Adrenal gland (tissue), 12 donors: ENCODE results near the gene SCML1. TPM values are rescaled to one million over a fixed set of nuclear protein-coding genes. Genes with fewer than 3 reads are reported as not detected.

Experiments
- DNase-seq, 7 donors: peaks; one replicate each; pipeline ENCODE4 v3.0.0-alpha.2; 2019 to 2020
- H3K27ac ChIP-seq, 5 donors: fragments of 200-600 bp; sonication (generic) in 4 of 5; 1 replicate in 3 of 5; 2 replicates in 2 of 5; pipeline versions ENCODE4 v1.5.1 to v1.8.0; 2016 to 2020; ENCODE audit warnings: mild to moderate bottlenecking in 1 of 5
- H3K27me3 ChIP-seq: fragments of 200-600 bp; 2 replicates; pipeline ENCODE4 v1.8.0; 2021
- H3K36me3 ChIP-seq, 2 donors: fragments of 200-600 bp; replicated peaks in 1 of 2; 1 replicate in 1 of 2; 2 replicates in 1 of 2; pipeline versions ENCODE4 v1.5.1 to v1.8.0; 2018 to 2022
- H3K4me1 ChIP-seq, 2 donors: fragments of 200-600 bp; replicated peaks in 1 of 2; 1 replicate in 1 of 2; 2 replicates in 1 of 2; pipeline versions ENCODE4 v1.5.1 to v1.8.0; 2018 to 2021
- H3K4me3 ChIP-seq, 4 donors: fragments of 200-600 bp; sonication (generic) in 3 of 4; one replicate each; pipeline ENCODE4 v1.5.1; 2016 to 2018
- H3K9me3 ChIP-seq, 3 donors: fragments of 200-600 bp; sonication (generic) in 1 of 3; replicated peaks in 1 of 3; 1 replicate in 2 of 3; 2 replicates in 1 of 3; pipeline versions ENCODE4 v1.5.1 to v1.8.0; 2016 to 2021
- CTCF ChIP-seq, 6 experiments: fragments of 450-650 bp in 4 of 6; fragments of 200-600 bp in 2 of 6; sonication (generic) in 1 of 6; IDR thresholded peaks; 1 replicate in 5 of 6; 2 replicates in 1 of 6; pipeline versions ENCODE4 v1.5.1 to v1.8.0; 2016 to 2021; ENCODE audit warnings: antibody characterized with exemption in 6 of 6, mild to moderate bottlenecking in 2 of 6, moderate library complexity in 1 of 6
- POLR2A ChIP-seq, 2 donors: fragments of 450-650 bp; IDR thresholded peaks; one replicate each; pipeline ENCODE4 v1.6.1; 2017; ENCODE audit warnings: antibody characterized with exemption in 2 of 2, mild to moderate bottlenecking in 2 of 2, moderate library complexity in 1 of 2
- whole genome bisulfite sequencing, 4 donors: extraction: QIAGEN DNeasy Blood & Tissue Kit in 2 of 4; methylation state at CpG; one replicate each; pipeline versions ENCODE4 v1.1.5 to v1.1.7; 2013 to 2017; 5-methylcytosine and 5-hydroxymethylcytosine counted together
- intact Hi-C, 2 donors: fragments of 100-400 bp; cut with DNase I; formaldehyde crosslinking; loops; one replicate each; pipeline versions ENCODE4 v1.14.1 to v1.15.0; 2022 to 2023
- polyA plus RNA-seq, 3 donors: library from polyadenylated mRNA; stranded (reverse); fragments of 200-250 nt in 2 of 3; fragments of 350-450 nt in 1 of 3; fragmentation: Illumina TruSeq in 1 of 3; extraction: RNeasy Lipid Tissue Mini Kit (QIAGEN cat#74804) in 1 of 3; gene quantifications; one replicate each; pipeline ENCODE4 v1.2.3, GENCODE V29; 2013 to 2014
- total RNA-seq, 9 donors: library from RNA; depleted of rRNA in 4 of 9; stranded (reverse); fragments of >200 nt in 4 of 9; fragments of 120-200 nt in 1 of 9; fragmentation: NEBNext Ultra II Directional in 1 of 9; extraction: Animal tissue kit (Norgen Biotek cat#: 25700) in 1 of 9; gene quantifications; one replicate each; pipeline versions ENCODE4 v1.1.0 to v1.2.4, GENCODE V29; 2013 to 2023
- donor health status: healthy with polysubstance abuse.
- donor health status: Bipolar disorder and iron deficiency.
- donor health status: DM: yes; HTN: yes; CAD: no.
- donor health status: DM: no; HTN: no; CAD: no.
- donor health status: DM: no; HTN: no; CAD: no.
- donor health status: DM: yes; HTN: yes; CAD: no.

The SCML1 gene
- total and polyA plus RNA-seq, 12 donors: 5.4 to 41.2 (median 15.9) TPM

GRCh38 chrX:17740137-17741122 is 3.1 kb downstream of the SCML1 start:
- peaks cover 0 to 8% of the 10 kb centered on the region in 2 donors for H3K4me1 ChIP-seq
- no peak overlapping the region for H3K4me3 ChIP-seq
- no peaks in the 10 kb centered on the region for H3K36me3 ChIP-seq
- no peaks in the 10 kb centered on the region for H3K27me3 ChIP-seq
- 58 to 67% (median 63%) methylated on average over 10 to 11 of the region's 11 CpGs for WGBS, 4 donors
- DNase-seq: peak in 6 of 7 donors; percentile 26 to 59 (median 34)
- no peaks in the 10 kb centered on the region for H3K9me3 ChIP-seq
- intact Hi-C loops: no loop called here
- TF ChIP-seq CTCF (IDR thresholded peaks at IDR 0.05): no peak
- no peak for TF ChIP-seq POLR2A (IDR thresholded peaks at IDR 0.05)
- peak overlapping the region in 2 of 5 donors; percentile 0 to 11 for H3K27ac ChIP-seq

GRCh38 chrX:17741123-17741511 is 3.8 kb downstream of the SCML1 start:
- TF ChIP-seq POLR2A (IDR thresholded peaks at IDR 0.05) (peak in 1 of 2 donors; percentile 17), CTCF (IDR thresholded peaks at IDR 0.05) (no peak)
- no peaks in the 10 kb centered on the region for H3K27me3 ChIP-seq
- H3K36me3 ChIP-seq: no peaks in the 10 kb centered on the region
- H3K4me3 ChIP-seq: no peak overlapping the region
- intact Hi-C loops: no loop called here
- DNase-seq: peak in 3 of 7 donors; percentile 8 to 53 (median 15)
- peaks cover 0 to 8% of the 10 kb centered on the region in 2 donors for H3K4me1 ChIP-seq
- no peaks in the 10 kb centered on the region for H3K9me3 ChIP-seq
- 36 to 50% (median 44%) methylated on average over 5 to 9 of the region's 9 CpGs for WGBS, 4 donors
- H3K27ac ChIP-seq: peak overlapping the region in 1 of 5 donors; percentile 11

- Histone ChIP-seq H3K4me3 (no peak overlapping the region), H3K9me3 (no peaks in the 10 kb centered on the region), H3K4me1 (peaks cover 0 to 5% of the 10 kb centered on the region in 2 donors), H3K27ac (no peak overlapping the region), H3K27me3 (no peaks in the 10 kb centered on the region), H3K36me3 (no peaks in the 10 kb centered on the region)
- WGBS, 4 donors: 35 to 62% (median 47%) methylated on average over 2 of the region's 2 CpGs
- intact Hi-C loops: no loop called here
- no peak for DNase-seq
- no peak for TF ChIP-seq CTCF (IDR thresholded peaks at IDR 0.05)
- TF ChIP-seq POLR2A (IDR thresholded peaks at IDR 0.05): no peak
Observed at GRCh38 chrX:17743913-17744312, 6.6 kb downstream of the SCML1 start.

- Histone ChIP-seq H3K36me3 (no peaks in the 10 kb centered on the region), H3K4me1 (peaks cover 0 to 3% of the 10 kb centered on the region in 2 donors), H3K4me3 (no peak overlapping the region), H3K9me3 (no peaks in the 10 kb centered on the region), H3K27ac (no peak overlapping the region), H3K27me3 (no peaks in the 10 kb centered on the region)
- 79 to 90% (median 86%) methylated on average over 2 of the region's 2 CpGs for WGBS, 4 donors
- no peak for DNase-seq
- TF ChIP-seq CTCF (IDR thresholded peaks at IDR 0.05): peak in 4 of 6 experiments; percentile 18 to 52 (median 32)
- no peak for TF ChIP-seq POLR2A (IDR thresholded peaks at IDR 0.05)
- intact Hi-C loops: no loop called here
Observed at GRCh38 chrX:17744896-17745523, 7.7 kb downstream of the SCML1 start.
